ENCODE data around the gene ENG.

GRCh38 chr9:127892831-127893230, 38.4 kb upstream of the ENG start:
- TF ChIP-seq CTCF (IDR thresholded peaks at IDR 0.05) = no peak
- no peak for TF ChIP-seq POLR2A (IDR thresholded peaks at IDR 0.05)
